GM10847 (cell line): ENCODE measurements around the gene GTF2H4.

ENCODE experiments used
- POLR2A ChIP-seq: IDR thresholded peaks from 2 replicates; pipeline ENCODE4 v1.6.1; 2011; ENCODE audit not compliant: insufficient read length; ENCODE audit errors: extremely low read depth

GTF2H4 gene

DNA sequence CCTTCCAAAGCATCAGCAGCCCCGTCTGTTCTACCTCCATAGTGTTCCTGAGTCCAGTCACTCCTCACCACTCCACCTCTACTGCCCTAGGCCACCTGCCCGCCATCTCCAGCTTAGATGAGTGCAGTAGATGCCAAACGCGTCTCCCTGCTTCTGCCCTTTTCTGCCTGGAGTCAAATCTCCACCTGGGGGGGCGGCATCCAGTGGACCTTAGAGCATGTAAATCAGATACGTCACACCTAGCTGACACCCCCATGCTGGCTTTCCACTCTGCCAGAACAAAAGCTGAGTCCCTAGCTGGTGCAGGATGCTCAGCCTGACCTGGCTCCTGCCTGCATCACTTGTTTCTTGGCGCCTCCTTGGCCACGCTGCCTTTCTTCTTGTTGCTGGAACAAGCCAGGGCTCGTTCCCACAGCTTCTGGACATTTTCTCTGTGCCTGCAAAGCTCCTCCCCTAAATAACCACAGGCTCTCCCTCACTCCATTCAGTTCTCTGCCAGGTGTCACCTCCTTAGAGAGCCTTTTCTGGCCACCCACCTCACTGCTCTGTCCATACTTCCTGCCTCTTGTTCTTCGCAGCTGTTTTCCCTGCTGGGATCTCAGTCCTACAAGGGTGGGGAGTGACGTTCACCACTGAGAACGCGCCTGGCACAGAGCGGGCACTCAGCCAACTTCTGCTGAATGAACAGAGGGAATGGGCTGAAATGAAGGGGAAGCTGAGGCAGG lies 17.9 kb upstream of the GTF2H4 start:
- TF ChIP-seq POLR2A, result no peak

DNA sequence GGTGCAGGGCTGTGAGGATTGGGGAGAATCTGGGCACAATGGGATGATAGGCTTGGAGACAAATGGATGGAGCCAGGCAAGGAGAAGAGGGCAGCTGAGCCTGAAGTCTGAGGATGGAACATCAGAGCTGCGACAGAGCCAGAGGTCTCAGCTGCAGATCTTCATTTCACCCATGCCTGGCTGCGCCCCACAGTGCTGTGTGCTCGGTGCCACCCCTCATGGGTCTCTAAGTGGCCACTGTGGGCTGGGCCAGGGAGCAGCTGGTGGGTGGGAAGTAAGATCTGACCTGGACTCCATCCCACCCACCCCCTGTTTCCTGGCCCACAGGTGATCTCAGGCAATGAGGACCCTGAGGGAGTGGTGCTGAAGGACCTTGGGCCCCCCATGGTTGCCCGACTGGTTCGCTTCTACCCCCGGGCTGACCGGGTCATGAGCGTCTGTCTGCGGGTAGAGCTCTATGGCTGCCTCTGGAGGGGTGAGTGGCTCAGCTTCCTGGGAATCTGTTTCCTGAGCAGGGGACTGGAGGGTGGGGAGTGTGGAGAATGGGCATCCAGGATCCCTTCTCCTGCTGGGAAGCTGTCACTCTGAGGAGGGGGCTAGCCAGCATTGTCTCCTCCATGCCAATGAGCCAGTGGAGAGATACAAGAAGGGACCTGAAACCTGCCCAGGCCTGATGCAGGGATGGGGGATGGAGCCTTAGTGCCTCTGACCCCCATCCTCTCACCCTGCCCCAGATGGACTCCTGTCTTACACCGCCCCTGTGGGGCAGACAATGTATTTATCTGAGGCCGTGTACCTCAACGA lies 17.2 kb upstream of the GTF2H4 start:
- no peak for TF ChIP-seq POLR2A

DNA sequence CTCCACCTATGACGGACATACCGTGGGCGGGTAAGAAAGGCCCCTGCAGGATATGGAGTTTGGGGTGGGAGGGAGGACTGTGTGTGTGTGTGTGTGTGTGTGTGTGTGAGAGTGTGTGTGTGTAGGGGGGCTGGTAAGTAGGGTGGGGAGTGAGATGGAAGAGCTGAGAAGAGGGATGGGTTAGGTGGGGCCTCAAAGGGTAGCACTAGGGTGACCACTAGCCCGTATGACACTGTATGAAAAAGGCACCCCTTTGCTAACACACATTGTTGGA lies 16.6 kb upstream of the GTF2H4 start:
- no peak for TF ChIP-seq POLR2A

DNA sequence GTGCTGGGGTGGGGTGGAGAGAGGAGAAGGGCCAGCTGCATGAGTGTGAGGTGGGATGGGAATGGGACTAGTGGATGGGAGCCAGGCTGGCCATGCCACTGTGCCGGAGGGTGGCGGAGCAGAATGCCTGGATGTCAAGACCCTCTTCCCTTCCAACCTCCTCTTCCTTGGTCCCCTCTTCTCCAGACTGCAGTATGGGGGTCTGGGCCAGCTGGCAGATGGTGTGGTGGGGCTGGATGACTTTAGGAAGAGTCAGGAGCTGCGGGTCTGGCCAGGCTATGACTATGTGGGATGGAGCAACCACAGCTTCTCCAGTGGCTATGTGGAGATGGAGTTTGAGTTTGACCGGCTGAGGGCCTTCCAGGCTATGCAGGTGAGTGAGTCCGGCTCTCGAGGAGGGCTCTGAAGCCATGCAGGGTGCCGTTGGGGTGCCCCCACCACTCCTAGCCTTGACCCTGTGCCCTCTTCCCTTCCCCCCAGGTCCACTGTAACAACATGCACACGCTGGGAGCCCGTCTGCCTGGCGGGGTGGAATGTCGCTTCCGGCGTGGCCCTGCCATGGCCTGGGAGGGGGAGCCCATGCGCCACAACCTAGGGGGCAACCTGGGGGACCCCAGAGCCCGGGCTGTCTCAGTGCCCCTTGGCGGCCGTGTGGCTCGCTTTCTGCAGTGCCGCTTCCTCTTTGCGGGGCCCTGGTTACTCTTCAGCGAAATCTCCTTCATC lies 16.0 kb upstream of the GTF2H4 start:
- TF ChIP-seq POLR2A, result no peak

DNA sequence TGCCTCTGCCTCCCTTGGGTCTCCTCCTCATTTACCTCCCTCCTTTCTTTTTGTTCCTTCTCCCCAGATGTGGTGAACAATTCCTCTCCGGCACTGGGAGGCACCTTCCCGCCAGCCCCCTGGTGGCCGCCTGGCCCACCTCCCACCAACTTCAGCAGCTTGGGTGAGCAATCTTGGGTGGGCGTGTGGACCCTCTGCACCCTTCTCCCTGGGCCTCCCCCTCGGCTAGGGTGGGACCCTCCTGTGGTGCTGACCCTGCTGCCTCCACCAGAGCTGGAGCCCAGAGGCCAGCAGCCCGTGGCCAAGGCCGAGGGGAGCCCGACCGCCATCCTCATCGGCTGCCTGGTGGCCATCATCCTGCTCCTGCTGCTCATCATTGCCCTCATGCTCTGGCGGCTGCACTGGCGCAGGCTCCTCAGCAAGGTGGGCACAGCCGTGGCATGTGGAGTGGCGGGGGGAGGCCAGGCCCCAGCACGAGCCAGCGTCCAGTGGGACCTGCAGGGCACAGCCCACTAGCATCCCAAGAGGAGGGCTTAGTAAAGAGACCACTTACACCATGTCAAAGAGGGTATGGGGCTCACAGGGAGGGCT lies 14.9 kb upstream of the GTF2H4 start:
- TF ChIP-seq POLR2A, result no peak

GRCh38 chr6:30893666-30894065 lies 14.3 kb upstream of the GTF2H4 start:
- TF ChIP-seq POLR2A, result no peak

- no peak for TF ChIP-seq POLR2A
Observed at GRCh38 chr6:30894381-30894780, 13.6 kb upstream of the GTF2H4 start.

DNA sequence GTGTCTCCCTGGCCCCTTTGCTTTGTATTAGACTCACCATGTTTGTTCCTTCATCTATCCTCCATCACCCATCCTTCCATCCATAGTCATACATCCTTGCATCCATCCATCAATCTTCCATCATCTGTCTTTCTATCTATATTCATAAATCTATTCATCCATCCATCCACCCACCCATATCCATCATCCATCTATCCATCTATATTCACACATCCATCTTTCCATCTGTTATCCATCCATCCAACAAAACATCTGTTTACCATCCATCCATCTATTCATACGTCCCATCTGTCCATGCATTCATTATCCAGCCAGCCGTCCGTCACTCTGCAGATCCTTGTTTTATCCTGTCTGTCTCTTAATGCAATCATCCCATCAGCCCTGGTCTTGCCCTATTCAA lies 13.1 kb upstream of the GTF2H4 start:
- TF ChIP-seq POLR2A, result no peak

- no peak for TF ChIP-seq POLR2A
Observed at GRCh38 chr6:30895343-30895742, 12.7 kb upstream of the GTF2H4 start.

DNA sequence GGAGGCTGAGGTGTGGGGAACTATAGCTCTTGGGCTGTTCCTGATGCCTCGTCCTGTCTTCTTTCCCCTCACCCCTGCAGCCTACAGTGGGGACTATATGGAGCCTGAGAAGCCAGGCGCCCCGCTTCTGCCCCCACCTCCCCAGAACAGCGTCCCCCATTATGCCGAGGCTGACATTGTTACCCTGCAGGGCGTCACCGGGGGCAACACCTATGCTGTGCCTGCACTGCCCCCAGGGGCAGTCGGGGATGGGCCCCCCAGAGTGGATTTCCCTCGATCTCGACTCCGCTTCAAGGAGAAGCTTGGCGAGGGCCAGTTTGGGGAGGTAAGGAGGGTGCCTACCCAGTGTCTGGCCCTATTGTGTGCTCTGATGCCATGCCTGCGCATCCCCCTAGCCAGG lies 11.5 kb upstream of the GTF2H4 start:
- TF ChIP-seq POLR2A, result no peak

DNA sequence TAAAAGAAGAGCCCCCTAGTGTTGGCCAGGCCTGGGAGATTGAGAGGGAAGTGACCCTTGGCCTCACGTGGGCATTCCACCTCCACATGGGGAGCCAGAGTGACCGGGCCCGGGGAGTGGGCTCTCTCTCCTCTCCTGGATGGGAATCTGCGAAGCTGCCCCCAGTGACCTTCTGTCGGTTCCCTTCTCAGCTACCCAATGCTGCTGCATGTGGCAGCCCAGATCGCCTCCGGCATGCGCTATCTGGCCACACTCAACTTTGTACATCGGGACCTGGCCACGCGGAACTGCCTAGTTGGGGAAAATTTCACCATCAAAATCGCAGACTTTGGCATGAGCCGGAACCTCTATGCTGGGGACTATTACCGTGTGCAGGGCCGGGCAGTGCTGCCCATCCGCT lies 10.1 kb upstream of the GTF2H4 start:
- TF ChIP-seq POLR2A, result no peak

DNA sequence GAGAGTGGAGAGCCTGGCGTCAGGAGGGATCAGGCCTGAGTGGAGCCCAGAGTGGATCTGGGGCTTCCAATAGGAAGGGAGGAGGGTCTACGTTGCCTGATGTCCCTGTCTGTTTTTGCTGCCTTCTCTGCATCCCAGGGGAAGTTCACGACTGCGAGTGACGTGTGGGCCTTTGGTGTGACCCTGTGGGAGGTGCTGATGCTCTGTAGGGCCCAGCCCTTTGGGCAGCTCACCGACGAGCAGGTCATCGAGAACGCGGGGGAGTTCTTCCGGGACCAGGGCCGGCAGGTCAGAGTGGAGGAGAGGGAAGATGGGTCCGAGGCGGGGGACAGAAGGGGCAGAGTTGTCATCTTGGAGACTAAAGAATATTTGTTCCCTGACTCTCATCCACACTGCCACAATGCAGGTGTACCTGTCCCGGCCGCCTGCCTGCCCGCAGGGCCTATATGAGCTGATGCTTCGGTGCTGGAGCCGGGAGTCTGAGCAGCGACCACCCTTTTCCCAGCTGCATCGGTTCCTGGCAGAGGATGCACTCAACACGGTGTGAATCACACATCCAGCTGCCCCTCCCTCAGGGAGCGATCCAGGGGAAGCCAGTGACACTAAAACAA lies 9.2 kb upstream of the GTF2H4 start:
- no peak for TF ChIP-seq POLR2A

GRCh38 chr6:30900863-30901417 lies 7.1 kb upstream of the GTF2H4 start:
- no peak for TF ChIP-seq POLR2A

GRCh38 chr6:30901436-30901835 lies 6.6 kb upstream of the GTF2H4 start:
- no peak for TF ChIP-seq POLR2A

DNA sequence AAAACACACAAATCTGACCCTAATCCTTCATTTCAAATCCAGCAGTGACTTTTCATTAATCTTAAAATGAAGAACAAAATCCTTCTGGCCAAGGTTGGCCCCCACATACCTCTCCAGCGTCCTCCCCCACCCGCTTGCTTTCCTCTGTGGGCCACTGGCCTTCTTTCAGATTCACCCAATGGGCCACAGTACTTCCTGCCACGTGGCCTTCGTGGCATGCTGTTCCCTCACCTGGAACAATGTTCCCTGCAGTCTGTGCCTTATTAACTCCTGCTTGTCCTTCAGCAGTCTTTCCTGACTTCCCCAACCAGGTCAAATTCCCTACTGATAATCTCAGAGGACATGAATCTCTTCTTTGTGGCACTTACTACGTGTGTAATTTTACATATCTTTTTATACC lies 5.3 kb upstream of the GTF2H4 start:
- TF ChIP-seq POLR2A, result no peak
